Mesenteric fat pad (tissue), 1 donor: ENCODE data around the gene LAYN. TPM values are rescaled to one million over a fixed set of nuclear protein-coding genes. Genes with fewer than 3 reads are reported as not detected.

Experiments used
- DNase-seq: peaks from one replicate; pipeline ENCODE4 v3.0.0-alpha.2; 2020; ENCODE audit warnings: low spot score
- total RNA-seq: library from RNA; stranded (reverse); fragmentation: NEBNext Ultra II Directional; extraction: Animal tissue kit (Norgen Biotek cat#: 25700); gene quantifications from one replicate; pipeline ENCODE4 v1.2.1, GENCODE V29; 2021
- donor health status: DM: yes; HTN: yes; CAD: no.

Gene LAYN
- total RNA-seq, 1 donor from 2014 or later, result 7.1 TPM

DNA sequence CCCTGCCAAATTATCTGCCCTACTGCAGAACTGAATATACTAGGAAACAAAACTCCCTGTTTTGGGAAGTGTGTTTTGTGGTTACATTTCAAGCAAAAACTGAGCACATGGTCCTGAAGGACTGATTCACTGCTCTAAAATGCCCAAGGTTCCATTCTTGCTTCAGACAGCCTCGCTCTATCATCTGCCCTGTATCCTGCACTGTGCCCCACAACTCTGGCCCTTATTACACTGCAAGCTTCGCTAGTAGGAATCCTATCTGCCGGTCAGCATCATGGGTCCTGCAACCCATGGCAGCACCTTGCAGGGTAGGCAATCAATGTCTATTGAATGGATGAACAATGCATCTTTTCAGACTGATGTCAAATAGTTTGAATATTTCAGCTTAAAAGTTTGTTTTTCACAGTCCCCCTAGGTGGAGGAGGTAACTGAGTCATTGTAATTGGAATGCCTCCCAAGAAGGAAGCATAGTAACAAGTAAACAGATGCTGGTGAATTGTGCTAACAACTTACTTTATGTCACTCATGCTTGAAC is 21.3 kb downstream of the LAYN start:
- no peak for DNase-seq

DNA sequence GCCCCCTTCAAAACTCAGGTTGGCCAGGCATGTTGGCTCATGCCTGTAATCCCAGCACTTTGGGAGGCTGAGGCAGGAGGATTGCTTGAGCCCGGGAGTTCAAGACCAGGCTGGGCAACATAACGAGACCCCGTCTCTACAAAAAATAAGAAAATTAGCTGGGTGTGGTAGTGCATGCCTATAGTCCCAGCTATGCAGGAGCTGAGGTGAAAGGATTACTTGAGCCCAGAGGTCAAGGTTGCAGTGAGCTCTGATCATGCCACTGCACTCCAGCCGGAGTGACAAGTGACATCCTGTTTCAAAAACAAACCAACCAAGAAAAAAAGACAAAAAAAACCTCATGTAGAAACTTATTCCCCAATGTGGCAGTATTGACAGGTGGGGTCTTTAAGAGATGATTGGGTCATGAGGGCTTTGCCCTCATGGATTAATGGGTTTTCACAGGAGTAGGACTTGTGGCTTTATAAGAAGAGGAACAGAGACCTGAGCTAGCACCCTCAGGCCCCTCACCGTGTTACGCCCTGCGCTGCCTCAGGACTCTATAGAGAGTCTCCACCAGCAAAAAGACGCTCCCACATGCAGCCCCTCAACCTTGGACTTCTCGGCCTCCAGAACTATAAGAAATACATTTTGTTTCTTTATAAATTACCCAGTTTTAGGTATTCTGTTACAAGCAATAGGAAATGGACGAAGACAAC is 22.3 kb downstream of the LAYN start:
- no peak for DNase-seq

DNA sequence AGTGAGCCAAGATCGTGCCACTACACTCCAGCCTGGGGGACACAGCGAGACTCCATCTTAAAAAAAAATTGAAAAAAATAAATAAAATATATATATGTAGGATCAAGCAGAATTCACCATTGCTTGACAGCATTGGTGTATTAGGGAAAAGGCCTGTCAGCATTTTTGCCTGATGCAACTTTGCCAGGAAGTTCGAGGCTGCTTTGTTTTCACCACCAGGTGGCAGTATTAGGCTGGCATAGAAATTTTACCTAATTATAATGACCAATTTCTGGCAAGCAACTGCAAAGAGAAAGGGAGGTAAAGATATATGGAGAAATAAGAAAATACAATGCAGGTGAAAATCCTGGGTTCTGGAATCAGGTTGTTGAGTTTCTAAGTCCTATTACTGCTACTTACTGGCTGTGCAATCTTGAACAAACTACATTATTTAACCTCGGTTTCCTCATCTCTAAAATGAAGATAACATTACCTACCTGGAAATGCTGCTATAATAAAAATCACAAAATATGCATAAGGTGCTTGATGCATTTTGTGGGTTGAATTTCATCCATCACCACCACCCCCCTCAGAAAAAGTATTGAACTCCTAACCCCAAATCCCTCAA is 24.7 kb downstream of the LAYN start:
- no peak for DNase-seq

DNA sequence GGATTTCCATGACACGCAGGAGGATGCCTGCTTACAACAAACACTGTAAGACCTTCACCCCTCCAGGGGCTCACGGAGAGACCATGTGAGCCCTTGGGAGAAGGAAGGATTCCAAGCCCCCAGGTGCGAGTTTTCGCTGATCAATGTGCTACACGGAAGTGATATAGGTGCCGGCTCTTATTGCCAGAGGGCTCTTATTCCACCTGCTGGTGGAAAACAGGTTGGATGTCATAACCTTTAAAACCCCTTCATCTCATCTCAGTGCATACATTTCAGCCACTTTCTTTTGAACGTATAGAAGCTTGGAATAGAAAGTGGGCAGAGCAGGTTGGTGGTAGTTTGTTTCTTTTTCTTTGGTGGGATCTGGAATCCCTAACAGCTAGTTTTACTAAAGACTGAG is 25.8 kb downstream of the LAYN start:
- DNase-seq, result no peak

DNA sequence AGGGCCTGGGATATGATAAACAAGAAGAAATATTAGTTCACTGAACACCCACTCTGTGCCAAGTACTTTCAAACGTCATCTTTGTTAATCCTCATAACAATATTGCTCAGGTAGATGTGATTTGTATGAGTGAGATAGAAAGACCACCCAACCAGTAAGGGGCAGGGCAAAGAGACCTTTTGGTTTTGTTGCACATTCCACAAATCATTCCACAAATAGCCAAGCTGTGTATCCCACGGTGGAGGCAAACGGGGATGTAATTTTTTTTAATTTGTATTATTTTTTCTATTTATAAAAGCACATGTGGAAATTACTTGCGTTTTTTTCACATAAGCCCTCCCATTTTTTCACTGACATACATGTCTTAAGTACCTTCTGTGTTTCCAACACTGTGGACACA is 29.0 kb downstream of the LAYN start:
- no peak for DNase-seq

DNA sequence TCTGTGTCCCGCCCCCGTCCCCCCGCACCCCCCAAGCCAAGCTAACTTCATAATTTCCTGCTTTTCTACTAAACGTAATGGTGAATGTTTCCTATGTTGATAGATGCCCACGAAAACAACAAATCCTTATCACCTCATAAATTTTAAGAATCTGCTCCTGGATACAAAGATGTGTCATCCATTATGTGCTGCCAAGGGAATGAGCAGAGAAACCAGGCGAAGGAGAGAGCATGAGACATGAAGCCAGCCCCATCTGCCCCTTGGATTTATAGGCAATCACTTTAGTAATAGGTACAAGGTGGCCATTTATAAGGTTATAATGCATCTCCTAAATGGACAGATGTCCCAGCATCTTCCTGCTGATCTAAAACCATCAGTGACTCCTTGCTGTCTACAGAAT is 30.3 kb downstream of the LAYN start:
- no peak for DNase-seq

DNA sequence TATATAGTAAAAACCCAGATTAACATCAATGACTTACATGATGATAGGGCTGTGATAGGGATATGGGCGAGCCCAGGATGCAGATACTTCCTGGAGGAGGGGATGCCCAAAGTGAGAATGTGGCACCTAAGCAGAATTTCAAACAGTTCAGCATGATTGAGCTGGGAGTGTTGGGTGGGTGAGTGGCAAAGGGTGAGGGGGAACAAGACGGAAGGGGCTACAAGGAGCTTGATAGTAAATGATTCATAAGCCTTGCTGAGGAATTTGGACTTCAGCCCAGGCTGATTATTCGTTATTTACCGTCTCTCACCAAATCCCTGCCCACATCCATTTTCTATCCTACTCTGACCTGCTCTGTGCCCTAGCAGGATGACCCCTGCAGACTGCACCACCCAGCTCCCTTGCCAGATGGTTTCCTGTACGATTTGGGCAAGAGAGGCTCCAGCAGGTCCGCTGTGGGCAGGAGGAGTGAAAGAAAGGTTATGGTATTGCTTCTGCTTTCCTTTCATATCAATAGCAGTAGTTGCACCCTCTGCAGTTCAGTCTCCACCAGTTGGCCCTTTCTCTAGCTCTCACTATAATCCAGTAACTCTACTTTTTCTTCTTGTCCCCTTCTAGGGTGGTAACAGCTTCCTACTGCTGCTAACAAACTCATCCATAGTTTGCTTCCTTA is 31.4 kb downstream of the LAYN start:
- no peak for DNase-seq

DNA sequence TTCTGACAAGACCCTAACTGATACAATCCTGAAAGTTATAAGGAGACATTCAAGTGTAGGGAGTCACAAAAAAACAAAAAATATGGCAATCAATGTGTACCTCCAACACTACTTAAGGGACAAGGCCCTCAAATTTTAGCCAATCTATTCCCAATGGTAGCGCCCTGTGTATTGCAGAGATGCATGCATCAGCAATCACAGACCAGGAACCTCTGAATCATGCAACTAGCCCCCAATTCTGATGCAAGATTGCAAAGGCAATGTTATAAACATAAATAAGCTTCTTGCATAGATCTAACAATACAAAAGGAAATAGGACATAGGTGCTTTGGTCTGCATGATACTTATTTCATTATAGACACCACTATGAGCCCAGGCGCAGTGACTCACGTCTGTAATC is 32.1 kb downstream of the LAYN start:
- DNase-seq, result no peak

DNA sequence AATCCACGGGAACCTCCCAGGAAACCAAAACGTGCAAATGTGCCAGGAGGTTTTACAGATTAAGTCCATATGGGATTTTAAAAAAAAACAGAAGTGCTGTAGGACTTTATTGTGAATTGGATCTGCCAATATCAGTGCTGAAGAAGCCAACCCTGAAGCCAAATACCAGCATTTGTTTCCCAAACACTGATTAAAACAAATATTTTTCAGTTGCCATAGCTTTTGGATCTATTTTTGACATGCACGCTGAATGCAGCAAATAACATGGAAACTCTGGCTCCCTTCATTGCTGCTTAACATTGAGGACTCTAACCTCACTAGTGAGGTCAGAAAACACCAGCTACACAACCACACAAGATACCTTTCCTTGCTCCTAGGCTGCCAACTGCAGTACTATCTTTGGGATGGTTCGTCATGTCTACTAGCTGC is 33.3 kb downstream of the LAYN start:
- no peak for DNase-seq

DNA sequence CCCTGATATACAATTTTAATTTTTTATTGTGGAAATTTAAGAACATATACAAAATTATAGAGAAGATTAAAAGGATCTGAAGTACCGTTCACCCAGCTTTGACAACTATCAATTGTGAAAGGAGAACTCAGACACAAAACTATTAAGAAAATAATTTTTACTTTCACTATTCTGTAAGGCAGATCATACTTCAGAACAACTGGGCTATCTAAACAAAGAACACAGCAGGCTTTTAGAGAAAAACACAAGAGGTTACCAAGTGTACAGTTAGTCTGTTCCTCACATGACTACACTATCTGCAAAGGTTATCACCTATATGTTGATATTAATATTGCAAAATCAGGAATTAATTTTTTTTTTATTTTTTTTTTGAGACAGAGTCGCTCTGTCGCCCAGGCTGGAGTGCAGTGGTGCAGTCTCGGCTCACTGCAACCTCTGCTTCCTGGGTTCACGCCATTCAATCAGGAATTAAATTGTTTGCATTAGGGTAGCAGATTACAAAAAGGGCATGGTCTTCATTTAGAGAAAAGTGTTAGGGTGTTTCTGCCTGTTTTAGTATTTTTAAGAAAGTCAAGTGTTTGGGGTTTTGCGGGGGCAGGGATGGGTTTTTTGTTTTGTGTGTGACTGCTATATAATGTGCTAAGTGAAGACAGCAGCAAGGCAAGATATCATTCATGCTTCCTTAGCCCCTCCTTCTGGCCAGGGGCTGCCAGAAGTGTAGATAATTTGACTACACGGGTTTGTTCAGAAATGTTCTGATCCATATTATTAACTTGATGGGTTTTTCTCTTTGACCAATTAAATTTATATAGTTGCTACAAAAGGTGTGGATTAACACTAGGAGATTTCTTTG is 34.1 kb downstream of the LAYN start:
- no peak for DNase-seq

DNA sequence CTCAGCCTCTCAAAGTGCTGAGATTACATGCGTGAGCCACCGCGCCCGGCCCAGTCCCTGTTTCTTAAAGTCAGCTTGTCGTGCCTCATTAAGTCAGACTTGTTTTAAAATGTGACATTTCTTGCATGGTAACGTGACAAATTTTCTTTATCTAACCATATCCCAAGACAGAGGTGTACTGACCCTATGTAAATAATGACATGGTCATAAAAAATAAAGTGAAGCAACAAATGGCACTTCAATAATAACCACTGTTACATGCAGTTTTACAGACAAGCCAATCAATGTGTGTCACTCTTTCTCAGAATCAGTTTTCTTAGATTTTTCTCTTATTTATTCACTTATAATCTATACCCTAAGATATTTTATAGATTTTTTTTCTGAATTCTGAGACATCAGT is 35.2 kb downstream of the LAYN start:
- no peak for DNase-seq

DNA sequence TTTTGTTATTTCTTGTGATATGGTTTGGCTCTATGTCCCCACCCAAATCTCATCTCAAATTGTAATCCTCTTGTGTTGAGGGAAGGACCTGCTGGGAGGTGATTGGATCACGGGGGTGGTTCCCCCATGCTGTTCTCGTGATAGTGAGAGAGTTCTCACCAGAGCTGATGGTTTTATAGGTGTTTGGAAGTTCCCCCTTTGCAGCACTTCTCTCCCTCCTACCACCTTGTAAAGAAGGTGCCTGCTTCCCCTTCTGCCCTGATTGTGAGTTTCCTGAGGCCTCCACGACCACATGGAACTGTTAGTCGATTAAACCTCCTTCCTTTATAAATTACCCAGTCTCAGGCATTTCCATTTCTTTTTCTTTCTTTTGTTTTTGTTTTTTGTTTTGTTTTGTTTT is 37.3 kb downstream of the LAYN start:
- DNase-seq, result no peak

DNA sequence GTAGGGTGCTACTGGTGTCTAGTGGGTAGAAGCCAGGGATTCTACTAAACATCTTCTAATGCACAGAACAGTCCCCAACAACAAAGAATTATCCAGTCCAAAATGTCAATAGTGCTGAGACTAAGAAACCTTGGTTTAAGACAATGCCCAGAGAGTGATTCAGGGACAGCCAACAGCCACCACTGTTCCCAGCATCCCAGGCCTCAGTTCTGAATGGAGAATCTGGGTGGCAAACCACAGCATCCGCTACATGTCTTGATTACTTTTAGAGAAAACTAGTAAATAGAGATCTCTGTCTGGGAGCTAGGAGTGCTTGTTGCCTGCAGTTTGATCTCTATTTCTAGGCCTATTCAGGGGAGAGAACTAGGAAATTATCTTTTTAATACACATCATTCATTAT is 40.8 kb downstream of the LAYN start:
- DNase-seq, result no peak

DNA sequence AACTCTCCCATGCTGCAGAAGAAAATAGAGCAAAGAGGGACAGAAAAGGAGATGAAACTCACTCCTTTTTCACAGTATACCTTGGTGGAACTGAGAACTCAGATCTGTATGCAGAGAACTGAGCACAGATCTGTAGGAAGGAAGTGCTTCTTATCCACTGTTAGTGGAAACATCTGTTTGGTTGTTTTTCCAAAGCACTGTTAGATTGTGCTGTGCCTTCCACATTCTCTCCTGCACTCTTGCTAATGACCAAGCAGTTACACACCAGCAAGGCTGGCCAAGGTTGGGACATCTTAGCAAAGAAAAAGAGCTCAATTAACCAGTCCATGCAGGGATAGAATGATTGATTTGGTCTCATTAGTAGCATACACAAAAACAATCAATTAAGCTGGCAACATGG is 41.6 kb downstream of the LAYN start:
- no peak for DNase-seq

DNA sequence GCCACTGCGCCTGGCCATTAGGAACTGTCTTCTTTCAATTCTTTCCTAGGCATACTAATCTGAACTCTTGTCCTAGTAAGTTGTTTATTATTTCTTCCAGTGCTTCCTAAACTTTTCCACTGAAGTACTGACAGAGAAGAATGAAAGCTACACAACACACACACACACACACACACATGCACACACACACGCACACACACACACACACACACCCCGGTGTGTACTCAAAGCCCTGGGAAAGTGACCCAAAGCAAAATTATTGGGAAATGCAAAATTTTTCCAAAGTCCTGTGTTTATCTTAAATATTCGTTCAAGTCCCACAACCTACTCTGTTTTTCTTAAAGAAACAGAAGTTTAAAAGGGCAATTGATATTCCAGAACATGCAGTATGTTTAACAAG is 42.4 kb downstream of the LAYN start:
- no peak for DNase-seq

DNA sequence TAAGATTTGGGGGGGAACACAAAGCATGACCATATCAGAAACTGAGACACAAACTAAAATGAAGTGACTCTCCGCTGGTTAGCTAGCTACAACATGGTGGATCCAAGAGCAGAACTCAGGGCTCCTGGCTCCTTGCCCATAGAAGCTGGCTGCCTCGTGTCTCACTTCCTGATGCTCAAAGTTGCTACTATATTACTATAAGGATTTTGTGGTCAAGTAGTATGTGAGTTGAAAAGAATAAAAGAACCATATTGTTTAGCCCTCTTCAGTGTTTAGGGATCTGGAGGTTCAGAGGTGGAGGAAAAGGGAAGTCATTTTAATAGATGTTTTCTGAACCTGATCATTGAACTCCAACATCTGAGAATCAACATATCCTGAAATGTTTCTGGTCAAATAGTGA is 44.9 kb downstream of the LAYN start:
- no peak for DNase-seq

DNA sequence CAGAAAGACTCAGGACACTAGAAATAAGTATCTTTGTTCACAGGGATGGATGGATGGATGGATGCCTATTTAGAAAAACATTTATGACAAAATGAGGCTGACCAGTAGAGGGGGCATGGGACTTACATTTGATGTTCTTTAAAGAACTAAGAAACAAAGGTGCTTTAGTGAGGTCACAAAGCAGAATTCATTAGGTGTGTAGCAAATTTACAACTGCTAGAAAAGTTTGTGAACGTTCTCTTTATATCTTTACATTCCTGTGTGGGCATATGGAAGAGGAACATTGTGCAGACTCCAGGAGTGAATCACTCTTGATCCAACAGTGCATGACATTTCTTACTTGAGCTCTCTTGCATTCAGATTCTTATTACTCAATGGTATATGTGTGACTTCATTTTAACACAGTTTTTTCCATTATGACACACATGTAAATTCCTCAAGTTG is 45.9 kb downstream of the LAYN start:
- no peak for DNase-seq

DNA sequence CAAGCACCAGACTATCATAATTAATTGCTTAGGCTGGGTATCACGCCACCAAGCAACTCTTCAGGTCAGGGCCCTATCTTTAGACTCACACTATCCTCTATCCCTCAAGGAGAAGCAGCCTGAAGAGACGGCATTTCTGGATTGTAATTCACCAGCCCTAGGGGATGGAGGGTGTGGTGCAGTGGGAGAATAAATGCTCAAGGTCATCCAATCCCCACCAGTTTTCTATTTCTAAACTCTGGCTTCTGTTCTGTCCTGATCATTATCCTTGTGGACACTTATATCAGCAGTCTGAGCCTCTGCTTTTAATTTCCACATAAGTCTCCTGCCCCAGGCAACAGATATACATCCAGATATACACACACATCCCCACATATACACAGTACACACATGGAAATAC is 48.6 kb downstream of the LAYN start:
- DNase-seq, result no peak

DNA sequence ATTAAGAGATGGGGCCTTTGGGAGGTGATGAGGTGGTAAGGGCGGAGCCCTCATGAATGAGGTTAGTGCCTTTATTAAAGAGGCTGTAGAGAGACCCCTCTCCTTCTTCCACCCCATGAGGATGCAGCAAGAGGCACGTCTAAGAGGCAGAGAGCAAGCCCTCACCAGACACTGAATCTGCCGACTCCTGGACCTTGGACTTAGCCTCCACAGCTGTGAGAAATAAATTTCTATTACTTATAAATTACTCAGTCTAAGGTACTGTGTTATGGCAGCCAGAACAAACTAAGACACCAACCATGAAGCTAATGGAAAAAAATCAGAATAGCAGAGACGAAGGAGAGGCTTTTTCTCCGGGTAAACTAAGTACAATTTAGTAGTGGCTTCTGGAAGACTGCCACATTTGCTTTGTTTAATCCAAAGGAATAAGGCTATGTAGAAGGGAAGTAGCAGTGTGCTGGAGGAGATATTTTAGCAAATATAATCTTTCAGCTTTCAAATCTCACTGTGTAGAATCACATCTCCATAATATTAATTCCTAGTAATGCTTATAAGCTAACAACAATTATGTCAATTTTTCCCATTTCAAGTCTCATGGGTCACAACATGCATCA is 49.5 kb downstream of the LAYN start:
- no peak for DNase-seq

DNA sequence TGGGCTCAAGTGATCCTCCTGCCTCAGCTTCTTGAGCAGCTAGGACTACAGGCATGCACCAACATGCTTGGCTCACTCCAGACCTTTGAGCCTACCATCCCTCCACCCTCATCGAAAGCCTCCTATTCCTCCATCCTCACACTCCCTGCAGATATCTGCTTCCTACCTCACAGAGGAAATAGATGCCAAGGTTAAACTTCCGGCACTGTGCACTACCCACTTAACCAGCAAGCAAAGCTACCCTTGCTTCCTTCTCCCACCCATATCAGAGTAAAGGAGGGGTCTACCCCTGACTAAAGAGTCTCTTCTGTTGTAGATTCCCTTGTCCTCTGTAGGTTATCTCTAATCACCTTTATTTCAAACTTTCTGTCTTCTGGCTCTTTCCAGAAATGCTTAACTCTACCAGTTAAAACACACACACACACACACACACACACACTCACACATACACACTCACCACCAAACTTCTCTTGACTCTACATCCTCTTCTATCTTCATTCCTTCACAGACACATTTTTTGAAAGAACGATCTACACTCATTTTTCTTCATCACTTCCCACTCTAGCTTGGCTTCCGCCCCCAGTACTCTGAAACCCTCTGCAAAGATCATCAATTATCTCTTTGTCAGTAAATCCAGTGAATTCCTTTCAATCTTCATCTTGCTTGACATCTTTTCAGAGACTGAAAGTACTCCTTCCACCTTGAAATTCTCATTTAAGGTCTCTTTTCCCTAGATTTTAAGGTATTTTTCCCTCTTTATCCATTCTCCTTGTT is 50.9 kb downstream of the LAYN start:
- no peak for DNase-seq
